ENCODE results near the gene WDR91. TPM values are rescaled to one million over a fixed set of nuclear protein-coding genes. Genes with fewer than 3 reads are reported as not detected.

WDR91 gene
- total and polyA plus RNA-seq, 2 donors (not counting 1 experiment from before 2014, with no cell fraction given): 26.7 to 40.7 TPM

DNA sequence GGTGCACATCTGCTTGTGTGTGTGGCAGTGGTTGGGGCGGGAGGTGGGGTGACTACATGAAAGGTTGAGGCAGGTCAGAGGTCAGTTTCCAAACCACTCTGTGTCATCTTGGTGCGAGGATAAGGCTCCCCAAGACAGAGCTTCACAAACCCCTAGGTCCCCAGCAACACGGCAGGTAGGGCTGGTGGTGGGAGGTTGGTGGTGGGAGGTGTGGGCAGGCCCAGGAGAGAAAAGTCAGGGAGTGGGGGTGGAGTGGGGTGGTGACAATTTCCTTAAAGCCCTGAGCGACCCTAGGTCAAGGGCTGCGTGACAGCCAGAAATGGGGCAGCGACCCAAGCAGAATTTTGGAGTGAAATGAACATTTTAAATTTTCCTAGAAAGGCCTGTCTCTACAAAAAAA lies 20.8 kb upstream of the WDR91 start:
- Mint-ChIP-seq H3K27ac (no peak overlapping the region), H3K4me1 (peaks cover 11% of the 10 kb centered on the region), H3K4me3 (no peak overlapping the region), H3K27me3 (peaks cover 15% of the 10 kb centered on the region), H3K9me3 (ENCODE audit: insufficient read depth) (no peaks in the 10 kb centered on the region)
- Histone ChIP-seq H3K4me1 (ENCODE audit: control insufficient read depth in 2 of 2, insufficient read depth in 2 of 2, low read length in 2 of 2) (peaks cover 10 to 16% of the 10 kb centered on the region in 2 donors), H4K20me1 (ENCODE audit: control insufficient read depth, insufficient read depth, low read length, poor library complexity, severe bottlenecking) (no peaks in the 10 kb centered on the region), H3K36me3 (replicated peaks in 1 of 2; ENCODE audit: control extremely low read depth in 1 of 2, control insufficient read depth in 1 of 2, extremely low read depth in 1 of 2, insufficient read depth in 2 of 2, low read length in 1 of 2) (no peaks in the 10 kb centered on the region), H3K27ac (ENCODE audit: low read length in 2 of 2) (no peak overlapping the region), H3K79me2 (ENCODE audit: control insufficient read depth, insufficient read depth, low read length) (no peaks in the 10 kb centered on the region), H2AFZ (ENCODE audit: insufficient read depth, low read depth, low read length, poor library complexity, severe bottlenecking) (no peak overlapping the region), H3K27me3 (replicated peaks in 1 of 4; ENCODE audit: control extremely low read depth in 1 of 4, control insufficient read depth in 3 of 4, insufficient read depth in 4 of 4, low read length in 3 of 4) (no peaks in the 10 kb centered on the region), H3K9ac (ENCODE audit: low read length) (no peak overlapping the region), H3K9me3 (ENCODE audit: control extremely low read depth in 1 of 3, control insufficient read depth in 2 of 3, insufficient read depth in 1 of 3, low read length in 2 of 3) (peaks cover 0 to 9% (median 0%) of the 10 kb centered on the region in 3 donors), H3K4me3 (ENCODE audit: control extremely low read depth in 1 of 5, extremely low read depth in 1 of 5, insufficient read depth in 1 of 5, low read depth in 2 of 5, low read length in 4 of 5) (no peak overlapping the region), H3K4me2 (replicated peaks; ENCODE audit: low read depth, low read length, poor library complexity, severe bottlenecking) (no peak overlapping the region)
- no peak for TF ChIP-seq CTCF (IDR thresholded peaks at IDR 0.05)
- no peak for TF ChIP-seq EZH2 (IDR thresholded peaks at IDR 0.05; ENCODE audit: borderline replicate concordance, insufficient read depth, low read depth, low read length, poor library complexity, severe bottlenecking)
- intact Hi-C loops (cut with micrococcal nuclease): no loop called here
- DNase-seq: no peak
- no peak for ATAC-seq (ENCODE audit: low read depth)
- whole genome bisulfite sequencing (ENCODE audit: insufficient coverage): 100% methylated on average over 1 of the region's 6 CpGs
- POLR2A ChIA-PET: no interaction called here
- CTCF ChIA-PET: no interaction called here

DNA sequence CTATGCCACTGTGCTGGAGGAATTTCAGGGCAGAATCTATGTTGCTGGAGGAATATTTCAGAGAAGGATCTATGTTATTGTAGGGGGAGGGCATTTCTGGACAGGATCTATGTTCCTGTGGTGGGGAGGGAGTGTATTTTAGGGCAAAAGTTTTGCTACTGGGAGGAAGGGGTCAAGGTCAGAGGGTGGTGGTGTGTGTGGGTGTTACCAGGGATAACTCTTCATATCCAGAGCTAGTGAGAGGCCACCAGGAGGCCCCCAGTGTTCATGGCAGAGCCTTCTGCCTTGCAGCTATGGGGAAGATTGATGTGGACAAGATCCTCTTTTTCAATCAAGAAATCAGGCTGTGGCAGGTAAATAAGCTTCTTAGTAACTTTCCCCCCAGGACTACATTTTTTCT lies 20.4 kb upstream of the WDR91 start:
- intact Hi-C loops (cut with micrococcal nuclease): no loop called here
- H3K27ac ChIP-seq (ENCODE audit: low read length in 2 of 2): no peak overlapping the region
- Mint-ChIP-seq H3K27me3 (peaks cover 18% of the 10 kb centered on the region), H3K4me1 (peaks cover 7% of the 10 kb centered on the region), H3K27ac (no peak overlapping the region), H3K9me3 (ENCODE audit: insufficient read depth) (no peaks in the 10 kb centered on the region), H3K4me3 (no peak overlapping the region)
- ChIA-PET CTCF (no interaction called here), POLR2A (no interaction called here)
- H3K79me2 ChIP-seq (ENCODE audit: control insufficient read depth, insufficient read depth, low read length): no peaks in the 10 kb centered on the region
- H4K20me1 ChIP-seq (ENCODE audit: control insufficient read depth, insufficient read depth, low read length, poor library complexity, severe bottlenecking): no peaks in the 10 kb centered on the region
- H3K4me1 ChIP-seq (ENCODE audit: control insufficient read depth in 2 of 2, insufficient read depth in 2 of 2, low read length in 2 of 2): peaks cover 6 to 12% of the 10 kb centered on the region in 2 donors
- no peak overlapping the region for H3K9ac ChIP-seq (ENCODE audit: low read length)
- H2AFZ ChIP-seq (ENCODE audit: insufficient read depth, low read depth, low read length, poor library complexity, severe bottlenecking): no peak overlapping the region
- no peaks in the 10 kb centered on the region for H3K27me3 ChIP-seq (replicated peaks in 1 of 4; ENCODE audit: control extremely low read depth in 1 of 4, control insufficient read depth in 3 of 4, insufficient read depth in 4 of 4, low read length in 3 of 4)
- H3K4me2 ChIP-seq (replicated peaks; ENCODE audit: low read depth, low read length, poor library complexity, severe bottlenecking): no peak overlapping the region
- DNase-seq: no peak
- H3K9me3 ChIP-seq (ENCODE audit: control extremely low read depth in 1 of 3, control insufficient read depth in 2 of 3, insufficient read depth in 1 of 3, low read length in 2 of 3): peaks cover 0 to 9% (median 0%) of the 10 kb centered on the region in 3 donors
- TF ChIP-seq CTCF (IDR thresholded peaks at IDR 0.05) (no peak), EZH2 (IDR thresholded peaks at IDR 0.05; ENCODE audit: borderline replicate concordance, insufficient read depth, low read depth, low read length, poor library complexity, severe bottlenecking) (no peak)
- H3K4me3 ChIP-seq (ENCODE audit: control extremely low read depth in 1 of 5, extremely low read depth in 1 of 5, insufficient read depth in 1 of 5, low read depth in 2 of 5, low read length in 4 of 5): no peak overlapping the region
- ATAC-seq (ENCODE audit: low read depth): no peak
- H3K36me3 ChIP-seq (replicated peaks in 1 of 2; ENCODE audit: control extremely low read depth in 1 of 2, control insufficient read depth in 1 of 2, extremely low read depth in 1 of 2, insufficient read depth in 2 of 2, low read length in 1 of 2): no peaks in the 10 kb centered on the region
